ENCODE data around the gene SLX4IP.

DNA sequence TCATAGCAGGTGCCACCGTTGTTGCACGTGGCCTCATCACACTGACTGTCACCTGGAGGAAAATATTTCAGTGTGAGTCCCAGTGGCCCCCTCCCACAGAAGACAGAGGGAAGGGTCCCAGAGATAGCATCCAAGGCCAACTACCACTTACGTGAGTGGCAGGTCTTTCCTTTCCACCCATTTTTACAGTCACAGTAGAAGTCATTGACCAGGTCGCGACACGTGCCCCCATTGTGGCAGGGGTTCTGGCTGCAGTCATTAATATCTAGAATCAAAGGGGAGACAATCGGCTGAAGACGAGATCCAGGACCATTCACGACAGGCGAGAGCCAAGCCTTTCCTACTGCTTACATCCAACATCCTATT, 210.1 kb downstream of the SLX4IP start:
- TF ChIP-seq, protein P1, sequence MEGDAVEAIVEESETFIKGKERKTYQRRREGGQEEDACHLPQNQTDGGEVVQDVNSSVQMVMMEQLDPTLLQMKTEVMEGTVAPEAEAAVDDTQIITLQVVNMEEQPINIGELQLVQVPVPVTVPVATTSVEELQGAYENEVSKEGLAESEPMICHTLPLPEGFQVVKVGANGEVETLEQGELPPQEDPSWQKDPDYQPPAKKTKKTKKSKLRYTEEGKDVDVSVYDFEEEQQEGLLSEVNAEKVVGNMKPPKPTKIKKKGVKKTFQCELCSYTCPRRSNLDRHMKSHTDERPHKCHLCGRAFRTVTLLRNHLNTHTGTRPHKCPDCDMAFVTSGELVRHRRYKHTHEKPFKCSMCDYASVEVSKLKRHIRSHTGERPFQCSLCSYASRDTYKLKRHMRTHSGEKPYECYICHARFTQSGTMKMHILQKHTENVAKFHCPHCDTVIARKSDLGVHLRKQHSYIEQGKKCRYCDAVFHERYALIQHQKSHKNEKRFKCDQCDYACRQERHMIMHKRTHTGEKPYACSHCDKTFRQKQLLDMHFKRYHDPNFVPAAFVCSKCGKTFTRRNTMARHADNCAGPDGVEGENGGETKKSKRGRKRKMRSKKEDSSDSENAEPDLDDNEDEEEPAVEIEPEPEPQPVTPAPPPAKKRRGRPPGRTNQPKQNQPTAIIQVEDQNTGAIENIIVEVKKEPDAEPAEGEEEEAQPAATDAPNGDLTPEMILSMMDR (IDR thresholded peaks at IDR 0.05), result no peak
- no peak for TF ChIP-seq POLR2A (IDR thresholded peaks at IDR 0.05)

Measured in adrenal gland (tissue), 5 donors.